Neural progenitor cell (in vitro differentiated cells): ENCODE results near the gene TEAD1. TPM values are rescaled to one million over a fixed set of nuclear protein-coding genes. Genes with fewer than 3 reads are reported as not detected.

ENCODE experiments used
- DNase-seq: peaks from one replicate; pipeline ENCODE4 v3.0.0-alpha.2; 2016; ENCODE audit warnings: low spot score
- H2AFZ ChIP-seq: fragments of 200-600 bp; sonication (generic); replicated peaks from 2 replicates; pipeline ENCODE4 v1.6.1; 2016; ENCODE audit warnings: antibody characterized with exemption
- H3F3A ChIP-seq: fragments of 200-600 bp; sonication (generic); 2 replicates; pipeline ENCODE4 v1.6.1; 2016; ENCODE audit warnings: antibody characterized with exemption, low read depth
- H3K27ac ChIP-seq: fragments of 200-600 bp; sonication (generic); 2 replicates; pipeline ENCODE4 v1.5.1; 2016; ENCODE audit warnings: mild to moderate bottlenecking
- H3K27me3 ChIP-seq: fragments of 200-600 bp; sonication (generic); 2 replicates; pipeline ENCODE4 v1.6.1; 2016; ENCODE audit warnings: mild to moderate bottlenecking, moderate library complexity
- H3K36me3 ChIP-seq: fragments of 200-600 bp; sonication (generic); 2 replicates; pipeline ENCODE4 v1.5.1; 2016
- H3K4me1 ChIP-seq: fragments of 200-600 bp; sonication (generic); 2 replicates; pipeline ENCODE4 v1.6.1; 2016; ENCODE audit warnings: mixed run types
- H3K4me2 ChIP-seq: fragments of 200-600 bp; sonication (generic); 2 replicates; pipeline ENCODE4 v1.6.1; 2016
- H3K4me3 ChIP-seq: fragments of 200-600 bp; sonication (generic); 2 replicates; pipeline ENCODE4 v1.5.1; 2016
- H3K79me2 ChIP-seq: fragments of 200-600 bp; sonication (generic); 2 replicates; pipeline ENCODE4 v1.6.1; 2016; ENCODE audit warnings: low read depth
- H3K9ac ChIP-seq: fragments of 200-600 bp; sonication (generic); 2 replicates; pipeline ENCODE4 v1.6.1; 2016
- H3K9me3 ChIP-seq: fragments of 200-600 bp; sonication (generic); 2 replicates; pipeline ENCODE4 v1.5.1; 2016; ENCODE audit warnings: low read depth
- H4K20me1 ChIP-seq: fragments of 200-600 bp; sonication (generic); 2 replicates; pipeline ENCODE4 v1.6.1; 2016; ENCODE audit warnings: low read depth
- H3K27ac Mint-ChIP-seq: 3 replicates; pipeline ENCODE4 v1.8.0; 2021; ENCODE audit warnings: mixed read lengths
- H3K27me3 Mint-ChIP-seq: 2 replicates; pipeline ENCODE4 v1.8.0; 2022; ENCODE audit warnings: low read depth, mild to moderate bottlenecking, inconsistent platforms, moderate library complexity, mixed read lengths; ENCODE audit not compliant: insufficient read depth
- H3K36me3 Mint-ChIP-seq: 3 replicates; pipeline ENCODE4 v1.8.0; 2021; ENCODE audit warnings: mixed read lengths
- H3K4me1 Mint-ChIP-seq: 3 replicates; pipeline ENCODE4 v1.8.0; 2021; ENCODE audit warnings: mixed read lengths
- H3K4me3 Mint-ChIP-seq: 3 replicates; pipeline ENCODE4 v1.8.0; 2021; ENCODE audit warnings: mild to moderate bottlenecking, moderate library complexity, mixed read lengths
- H3K9me3 Mint-ChIP-seq: 3 replicates; pipeline ENCODE4 v1.8.0; 2020; ENCODE audit warnings: mixed read lengths
- EZH2 ChIP-seq: fragments of 200-600 bp; sonication (generic); IDR thresholded peaks from 2 replicates; pipeline ENCODE4 v1.6.1; 2017; ENCODE audit warnings: antibody characterized with exemption, mild to moderate bottlenecking, moderate library complexity
- EZH2phosphoT487 ChIP-seq: fragments of 200-600 bp; sonication (generic); IDR thresholded peaks from 2 replicates; pipeline ENCODE4 v1.6.1; 2017; ENCODE audit warnings: antibody characterized with exemption
- total RNA-seq: library from RNA; depleted of rRNA; stranded (reverse); fragments of >200 nt; gene quantifications from 2 replicates; pipeline ENCODE4 v1.2.3, GENCODE V29; 2015; ENCODE audit warnings: low replicate concordance
- TF ChIP-seq, protein P1 (sequence below): fragments of 200-600 bp; sonication (generic); IDR thresholded peaks from 2 replicates; pipeline ENCODE4 v1.5.1; 2017; ENCODE audit warnings: antibody characterized with exemption, mild to moderate bottlenecking

Gene TEAD1
- total RNA-seq, 1 donor from 2014 or later, result 98.3 TPM

DNA sequence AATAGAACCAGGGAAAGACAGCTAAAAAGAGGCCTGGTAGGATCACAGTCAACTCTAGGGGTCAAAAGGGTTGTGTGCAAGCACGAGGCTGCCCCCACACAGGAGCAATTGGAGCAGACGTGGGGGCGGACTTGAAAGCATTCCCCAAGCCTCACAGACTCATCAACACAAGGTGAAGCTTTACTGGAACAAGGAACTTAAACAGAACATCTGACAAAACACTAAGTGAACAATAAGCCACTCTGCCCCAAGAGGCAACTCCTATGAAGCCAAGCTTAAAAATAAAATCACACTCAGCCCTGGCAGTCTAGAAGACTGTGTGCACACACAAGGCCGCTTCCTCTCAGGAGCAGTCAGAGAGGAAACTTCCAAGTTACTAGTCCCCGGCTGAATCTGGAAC, 32.2 kb upstream of the TEAD1 start:
- H3K4me3 ChIP-seq, result no peak overlapping the region
- Mint-ChIP-seq H3K27ac (peak overlapping the region; percentile 85), H3K4me1 (peaks cover 18% of the 10 kb centered on the region), H3K27me3 (peaks cover 7% of the 10 kb centered on the region), H3K36me3 (peaks cover 2% of the 10 kb centered on the region), H3K4me3 (no peak overlapping the region), H3K9me3 (peaks cover 10% of the 10 kb centered on the region)
- H3K27ac ChIP-seq, result no peak overlapping the region
- no peaks in the 10 kb centered on the region for H3K79me2 ChIP-seq
- DNase-seq, result no peak
- H3K9me3 ChIP-seq, result no peaks in the 10 kb centered on the region
- H3K27me3 ChIP-seq, result no peaks in the 10 kb centered on the region
- no peaks in the 10 kb centered on the region for H3K4me1 ChIP-seq
- peak overlapping the region; percentile 21 for H2AFZ ChIP-seq
- peaks cover 6% of the 10 kb centered on the region for H3F3A ChIP-seq
- no peak overlapping the region for H3K4me2 ChIP-seq
- H3K36me3 ChIP-seq, result no peaks in the 10 kb centered on the region
- no peak overlapping the region for H3K9ac ChIP-seq
- no peaks in the 10 kb centered on the region for H4K20me1 ChIP-seq
- no peak for TF ChIP-seq EZH2
- TF ChIP-seq EZH2phosphoT487, result no peak
- TF ChIP-seq, protein P1, sequence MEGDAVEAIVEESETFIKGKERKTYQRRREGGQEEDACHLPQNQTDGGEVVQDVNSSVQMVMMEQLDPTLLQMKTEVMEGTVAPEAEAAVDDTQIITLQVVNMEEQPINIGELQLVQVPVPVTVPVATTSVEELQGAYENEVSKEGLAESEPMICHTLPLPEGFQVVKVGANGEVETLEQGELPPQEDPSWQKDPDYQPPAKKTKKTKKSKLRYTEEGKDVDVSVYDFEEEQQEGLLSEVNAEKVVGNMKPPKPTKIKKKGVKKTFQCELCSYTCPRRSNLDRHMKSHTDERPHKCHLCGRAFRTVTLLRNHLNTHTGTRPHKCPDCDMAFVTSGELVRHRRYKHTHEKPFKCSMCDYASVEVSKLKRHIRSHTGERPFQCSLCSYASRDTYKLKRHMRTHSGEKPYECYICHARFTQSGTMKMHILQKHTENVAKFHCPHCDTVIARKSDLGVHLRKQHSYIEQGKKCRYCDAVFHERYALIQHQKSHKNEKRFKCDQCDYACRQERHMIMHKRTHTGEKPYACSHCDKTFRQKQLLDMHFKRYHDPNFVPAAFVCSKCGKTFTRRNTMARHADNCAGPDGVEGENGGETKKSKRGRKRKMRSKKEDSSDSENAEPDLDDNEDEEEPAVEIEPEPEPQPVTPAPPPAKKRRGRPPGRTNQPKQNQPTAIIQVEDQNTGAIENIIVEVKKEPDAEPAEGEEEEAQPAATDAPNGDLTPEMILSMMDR, result no peak

DNA sequence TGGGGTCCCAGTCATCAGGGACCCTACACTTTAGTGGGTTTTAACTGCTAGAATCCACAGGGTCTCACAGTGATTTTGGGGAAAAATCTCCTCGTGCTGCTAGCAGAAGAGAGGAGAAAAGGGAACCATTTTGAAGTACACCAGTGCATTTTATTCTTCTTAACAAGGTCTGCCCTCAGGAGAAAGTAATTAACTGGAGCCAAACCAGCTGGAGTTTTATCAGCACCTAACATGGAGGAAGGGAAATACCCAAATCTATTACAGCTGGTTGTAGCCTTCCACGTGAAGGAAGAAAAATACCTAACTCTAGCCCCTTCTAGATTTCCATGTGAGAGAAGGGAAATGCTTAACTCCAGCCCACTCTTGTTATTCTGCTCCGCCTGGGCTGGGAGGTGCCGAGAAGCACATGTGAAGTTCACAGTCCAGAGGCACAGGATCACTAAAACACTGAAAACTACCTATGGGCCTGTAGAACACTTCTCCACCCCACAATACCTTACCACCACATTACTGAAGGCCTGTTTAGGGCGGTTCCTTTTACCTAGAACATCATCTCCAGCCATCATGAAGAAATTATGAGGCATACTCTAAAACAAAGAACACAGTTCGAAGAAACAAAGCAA, 31.3 kb upstream of the TEAD1 start:
- H3K36me3 ChIP-seq, result no peaks in the 10 kb centered on the region
- Mint-ChIP-seq H3K4me1 (peaks cover 15% of the 10 kb centered on the region), H3K9me3 (peaks cover 10% of the 10 kb centered on the region), H3K4me3 (no peak overlapping the region), H3K36me3 (peaks cover 2% of the 10 kb centered on the region), H3K27me3 (peaks cover 7% of the 10 kb centered on the region), H3K27ac (no peak overlapping the region)
- H2AFZ ChIP-seq, result peak overlapping the region; percentile 21
- H3K9me3 ChIP-seq, result no peaks in the 10 kb centered on the region
- no peaks in the 10 kb centered on the region for H3K4me1 ChIP-seq
- TF ChIP-seq, protein P1, result no peak
- TF ChIP-seq EZH2 (no peak), EZH2phosphoT487 (no peak)
- peaks cover 6% of the 10 kb centered on the region for H3F3A ChIP-seq
- no peak for DNase-seq
- H3K27ac ChIP-seq, result no peak overlapping the region
- no peaks in the 10 kb centered on the region for H3K27me3 ChIP-seq
- no peak overlapping the region for H3K9ac ChIP-seq
- no peak overlapping the region for H3K4me3 ChIP-seq
- H3K4me2 ChIP-seq, result no peak overlapping the region
- H3K79me2 ChIP-seq, result no peaks in the 10 kb centered on the region
- H4K20me1 ChIP-seq, result no peaks in the 10 kb centered on the region

DNA sequence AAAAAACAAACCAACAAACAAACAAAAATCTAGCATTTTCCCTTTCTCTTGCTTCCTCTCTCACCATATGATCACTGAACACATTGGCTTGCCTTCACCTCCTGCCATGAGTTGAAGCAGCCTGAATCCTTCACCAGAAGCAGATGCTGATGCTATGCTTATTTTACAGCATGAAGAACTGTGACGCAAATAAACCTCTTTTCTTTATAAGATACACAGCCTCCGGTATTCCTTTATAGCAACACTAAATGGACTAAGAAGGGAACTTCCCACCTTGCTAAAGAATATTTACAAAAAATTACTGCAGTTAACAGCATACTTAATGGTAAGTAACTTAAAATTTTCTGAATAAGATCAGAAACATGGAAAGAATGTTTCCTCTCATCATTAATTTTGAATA, 27.7 kb upstream of the TEAD1 start:
- peaks cover 6% of the 10 kb centered on the region for H3K9me3 Mint-ChIP-seq
- DNase-seq, result no peak
- TF ChIP-seq EZH2phosphoT487 (no peak), EZH2 (no peak)
- TF ChIP-seq, protein P1, result no peak
- peaks cover 9% of the 10 kb centered on the region for H3K4me1 Mint-ChIP-seq
- no peak overlapping the region for H3K27ac ChIP-seq
- H3K9me3 ChIP-seq, result no peaks in the 10 kb centered on the region
- no peak overlapping the region for H3K4me3 Mint-ChIP-seq
- H3K4me2 ChIP-seq, result no peak overlapping the region
- no peak overlapping the region for H3K4me3 ChIP-seq
- H3K36me3 Mint-ChIP-seq, result no peaks in the 10 kb centered on the region
- no peaks in the 10 kb centered on the region for H3K36me3 ChIP-seq
- H3K27me3 Mint-ChIP-seq, result peaks cover 5% of the 10 kb centered on the region
- H3K79me2 ChIP-seq, result no peaks in the 10 kb centered on the region
- no peak overlapping the region for H3K9ac ChIP-seq
- H3K27me3 ChIP-seq, result no peaks in the 10 kb centered on the region
- H4K20me1 ChIP-seq, result no peaks in the 10 kb centered on the region
- H3K4me1 ChIP-seq, result no peaks in the 10 kb centered on the region
- H3F3A ChIP-seq, result peaks cover 4% of the 10 kb centered on the region
- H3K27ac Mint-ChIP-seq, result no peak overlapping the region
- no peak overlapping the region for H2AFZ ChIP-seq
